ENCODE data around the gene ZNF518A.

ZNF518A gene

GRCh38 chr10:96124230-96125141 lies 5.6 kb upstream of the ZNF518A start (continued):
- TF ChIP-seq PRDM4 (tag by site-specific recombination; IDR thresholded peaks at IDR 0.05) (peak; percentile 67), ZFHX2 (tag by site-specific recombination; conservative IDR thresholded peaks at IDR 0.05) (no peak), ZNF529 (tag by site-specific recombination; IDR thresholded peaks at IDR 0.05; ENCODE audit: insufficient replicate concordance) (no peak), ZNF157 (tag by site-specific recombination; IDR thresholded peaks at IDR 0.05) (no peak), ZSCAN5A (tag by site-specific recombination; IDR thresholded peaks at IDR 0.05) (no peak), ZBTB26 (tag by site-specific recombination; optimal IDR thresholded peaks at IDR 0.05) (no peak), ZNF155 (tag by site-specific recombination; IDR thresholded peaks at IDR 0.05) (no peak), SETDB1 (IDR thresholded peaks at IDR 0.05; ENCODE audit: insufficient read length, low read length) (no peak), MEIS1 (CRISPR knock-in tag; IDR thresholded peaks at IDR 0.05; ENCODE audit: borderline replicate concordance) (no peak), ZNF549 (tag by site-specific recombination; IDR thresholded peaks at IDR 0.05) (no peak), ZNF10 (tag by site-specific recombination; IDR thresholded peaks at IDR 0.05) (no peak), ZSCAN23 (tag by site-specific recombination; IDR thresholded peaks at IDR 0.05) (no peak), ZNF341 (tag by site-specific recombination; IDR thresholded peaks at IDR 0.05; ENCODE audit: low read depth) (no peak), WT1 (tag by site-specific recombination; IDR thresholded peaks at IDR 0.05) (no peak), ZNF280D (tag by site-specific recombination; IDR thresholded peaks at IDR 0.05) (no peak), SP3 (tag by site-specific recombination; IDR thresholded peaks at IDR 0.05) (peak; percentile 77), ZNF221 (tag by site-specific recombination; IDR thresholded peaks at IDR 0.05; ENCODE audit: borderline replicate concordance) (no peak), YY1 (tag by site-specific recombination; IDR thresholded peaks at IDR 0.05) (peak; percentile 78), OSR2 (tag by site-specific recombination; IDR thresholded peaks at IDR 0.05) (peak; percentile 34; the same call in 1 of the 2 replicates), ZNF398 (tag by site-specific recombination; IDR thresholded peaks at IDR 0.05) (peak; percentile 68), ZNF488 (tag by site-specific recombination; IDR thresholded peaks at IDR 0.05) (no peak), ZNF747 (tag by site-specific recombination; IDR thresholded peaks at IDR 0.05) (no peak), ZNF391 (tag by site-specific recombination; IDR thresholded peaks at IDR 0.05; ENCODE audit: borderline replicate concordance, low read depth) (no peak), ZIC2 (tag by site-specific recombination; IDR thresholded peaks at IDR 0.05) (no peak), ZNF416 (tag by site-specific recombination; IDR thresholded peaks at IDR 0.05) (no peak), ZNF701 (tag by site-specific recombination; IDR thresholded peaks at IDR 0.05) (no peak), ZNF530 (tag by site-specific recombination; IDR thresholded peaks at IDR 0.05; ENCODE audit: low read depth) (no peak), ZNF23 (tag by site-specific recombination; IDR thresholded peaks at IDR 0.05; ENCODE audit: borderline replicate concordance) (no peak), ZNF623 (tag by site-specific recombination; IDR thresholded peaks at IDR 0.05) (no peak)

Data from HEK293 (cell line).